ENCODE results near the gene GALNT5.
"Not testable (repeated sequence)": the region's sequence is repeated elsewhere in the genome, so short reads cannot be mapped to it uniquely, and the experiment has no call there.

Gene GALNT5

GRCh38 chr2:157333304-157334047 is 76.0 kb downstream of the GALNT5 start:
- no peak for DNase-seq

GRCh38 chr2:157334335-157334734 is 76.8 kb downstream of the GALNT5 start:
- no peak for DNase-seq

GRCh38 chr2:157334797-157335196 is 77.3 kb downstream of the GALNT5 start:
- no peak for DNase-seq

- peak in 1 of 2 experiments; percentile 19 for DNase-seq
Measured at GRCh38 chr2:157336137-157337010, 78.9 kb downstream of the GALNT5 start.

GRCh38 chr2:157337978-157338377 is 80.5 kb downstream of the GALNT5 start:
- DNase-seq, result no peak

- no peak for DNase-seq
Measured at GRCh38 chr2:157339965-157340655, 82.6 kb downstream of the GALNT5 start.

- DNase-seq, result not testable (repeated sequence)
Measured at GRCh38 chr2:157341381-157341780, 83.9 kb downstream of the GALNT5 start.

- DNase-seq, result no peak
Measured at GRCh38 chr2:157345647-157346389, 88.3 kb downstream of the GALNT5 start.

GRCh38 chr2:157348291-157348921 is 90.9 kb downstream of the GALNT5 start:
- no peak for DNase-seq

- no peak for DNase-seq
Measured at GRCh38 chr2:157349949-157350515, 92.5 kb downstream of the GALNT5 start.

GRCh38 chr2:157355618-157356017 is 98.1 kb downstream of the GALNT5 start:
- DNase-seq, result no peak

- DNase-seq, result no peak
Measured at GRCh38 chr2:157359628-157360027, 102.1 kb downstream of the GALNT5 start.

GRCh38 chr2:157361526-157361925 is 104.0 kb downstream of the GALNT5 start:
- DNase-seq, result no peak

- DNase-seq, result no peak
Measured at GRCh38 chr2:157362627-157363026, 105.1 kb downstream of the GALNT5 start.

GRCh38 chr2:157363612-157364101 is 106.2 kb downstream of the GALNT5 start:
- DNase-seq, result no peak

Data from SW 1271 (cell line).